ENCODE data around the gene MINAR1.

Gene MINAR1
- long read RNA-seq, partial matches to known transcripts = 0 of 2 reads
- long read RNA-seq, other reads (novel, unspliced or antisense) = 2 of 2 reads

GRCh38 chr15:79431636-79432344 is at the start of gene MINAR1:
Gene MINAR1, plus strand, starts transcription at chr15:79432336. Its CDS starts 23,812 bp downstream, at chr15:79456148.
- peak in 1 of 2 experiments; percentile 20 for DNase-seq (ENCODE audit: low read depth in 1 of 2, low spot score in 1 of 2)
- no peak for TF ChIP-seq CTCF (IDR thresholded peaks at IDR 0.05; ENCODE audit: insufficient read depth, low read length)
- TF ChIP-seq GABPA (IDR thresholded peaks at IDR 0.05; ENCODE audit: low read depth) = no peak
- no peak for TF ChIP-seq REST (IDR thresholded peaks at IDR 0.05; ENCODE audit: insufficient replicate concordance, low read depth)
- TF ChIP-seq SPI1 (IDR thresholded peaks at IDR 0.05; ENCODE audit: borderline replicate concordance, low read depth) = no peak
- no peak for TF ChIP-seq POLR2AphosphoS5 (IDR thresholded peaks at IDR 0.05; ENCODE audit: low read depth)
- peak within 1 kb of the TSS; percentile 25 for H3K4me3 ChIP-seq (replicated peaks; ENCODE audit: insufficient read depth, low read length)
- H3K27me3 ChIP-seq (ENCODE audit: insufficient read depth, poor library complexity, severe bottlenecking) = peaks cover 51% of the 10 kb centered on the region
- no peak within 1 kb of the TSS for H3K27ac ChIP-seq (replicated peaks)

- H3K4me3 ChIP-seq (replicated peaks; ENCODE audit: insufficient read depth, low read length) = no peak overlapping the region
- no peak for DNase-seq (ENCODE audit: low read depth in 1 of 2, low spot score in 1 of 2)
- H3K27me3 ChIP-seq (ENCODE audit: insufficient read depth, poor library complexity, severe bottlenecking) = no peaks in the 10 kb centered on the region
- H3K27ac ChIP-seq (replicated peaks) = no peak overlapping the region
- no peak for TF ChIP-seq POLR2AphosphoS5 (IDR thresholded peaks at IDR 0.05; ENCODE audit: low read depth)
- TF ChIP-seq SPI1 (IDR thresholded peaks at IDR 0.05; ENCODE audit: borderline replicate concordance, low read depth) = no peak
- no peak for TF ChIP-seq REST (IDR thresholded peaks at IDR 0.05; ENCODE audit: insufficient replicate concordance, low read depth)
- no peak for TF ChIP-seq GABPA (IDR thresholded peaks at IDR 0.05; ENCODE audit: low read depth)
- TF ChIP-seq CTCF (IDR thresholded peaks at IDR 0.05; ENCODE audit: insufficient read depth, low read length) = no peak
These were observed 37.9 kb upstream of the MINAR1 start for GRCh38 chr15:79394231-79394630.

GRCh38 chr15:79396850-79397249 is 35.3 kb upstream of the MINAR1 start:
- H3K4me3 ChIP-seq (replicated peaks; ENCODE audit: insufficient read depth, low read length) = no peak overlapping the region
- no peak for TF ChIP-seq CTCF (IDR thresholded peaks at IDR 0.05; ENCODE audit: insufficient read depth, low read length)
- no peak for TF ChIP-seq GABPA (IDR thresholded peaks at IDR 0.05; ENCODE audit: low read depth)
- H3K27me3 ChIP-seq (ENCODE audit: insufficient read depth, poor library complexity, severe bottlenecking) = no peaks in the 10 kb centered on the region
- no peak overlapping the region for H3K27ac ChIP-seq (replicated peaks)
- DNase-seq (ENCODE audit: low read depth in 1 of 2, low spot score in 1 of 2) = no peak

Data from HL-60 (cell line).